HG03039 (cell line): ENCODE data around the gene MAPKAP1.
"Not testable (repeated sequence)": the region's sequence is repeated elsewhere in the genome, so short reads cannot be mapped to it uniquely, and the experiment has no call there.

Experiments used
- ATAC-seq: cut with Tn5 transposase; IDR thresholded peaks from one replicate; pipeline ENCODE4 v1.9.1; 2021; ENCODE audit warnings: mild to moderate bottlenecking, moderate library complexity; ENCODE audit not compliant: unreplicated experiment

MAPKAP1 gene

DNA sequence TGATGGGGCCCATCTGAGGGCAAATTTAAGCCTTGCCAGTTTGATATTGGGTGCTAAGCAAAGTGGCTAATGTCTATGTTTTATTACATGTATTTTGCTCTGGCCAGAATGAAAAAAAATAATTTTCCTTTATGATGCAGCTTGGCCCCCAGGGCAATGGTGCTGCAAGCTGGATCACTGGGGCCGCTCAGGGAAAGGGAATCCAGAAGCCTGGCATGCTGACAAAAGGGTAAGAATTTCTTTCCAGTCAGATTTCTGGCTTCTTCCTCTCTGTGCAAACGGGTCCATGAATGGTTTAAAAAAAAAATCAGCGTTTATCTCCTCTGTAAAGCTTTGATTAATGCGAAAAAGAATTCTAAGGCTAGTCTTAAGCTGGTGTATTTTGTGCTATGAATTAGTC lies 138.4 kb downstream of the MAPKAP1 start:
- no peak for ATAC-seq

DNA sequence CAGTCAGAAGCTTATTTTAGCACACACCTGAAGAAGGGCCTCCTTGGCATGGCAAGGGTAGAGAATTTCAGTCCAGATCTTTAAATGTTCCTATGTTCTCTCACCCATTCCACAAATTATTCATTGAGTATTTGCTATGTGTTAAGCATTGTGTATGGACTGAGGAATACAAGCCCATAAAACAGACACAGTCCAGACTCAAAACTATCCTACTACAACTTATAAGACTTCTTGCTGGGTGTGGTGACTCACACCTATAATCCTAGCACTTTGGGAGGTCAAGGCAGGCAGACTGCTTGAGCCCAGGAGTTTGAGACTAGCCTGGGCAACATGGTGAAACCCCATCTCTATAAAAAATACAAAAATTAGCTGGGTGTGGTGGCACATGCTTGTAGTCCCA lies 141.0 kb downstream of the MAPKAP1 start:
- not testable (repeated sequence) for ATAC-seq

DNA sequence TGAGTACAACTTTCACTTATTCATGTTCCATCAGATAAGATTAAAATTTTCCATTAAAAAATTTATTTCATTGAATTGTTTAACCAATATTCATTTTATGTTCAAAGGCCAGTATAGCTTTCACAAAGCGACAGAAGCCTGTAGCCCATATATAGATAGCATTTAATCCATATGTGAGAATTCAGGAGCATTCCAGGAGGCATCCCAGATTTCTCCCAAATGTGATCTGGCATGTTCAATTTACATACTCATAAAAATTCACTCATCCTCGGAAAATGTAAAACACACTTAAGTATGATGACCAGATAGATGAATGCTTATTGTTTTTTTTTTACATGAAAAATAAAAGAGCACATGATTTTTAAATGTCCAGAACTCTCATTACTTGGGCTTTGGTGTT lies 141.9 kb downstream of the MAPKAP1 start:
- no peak for ATAC-seq

DNA sequence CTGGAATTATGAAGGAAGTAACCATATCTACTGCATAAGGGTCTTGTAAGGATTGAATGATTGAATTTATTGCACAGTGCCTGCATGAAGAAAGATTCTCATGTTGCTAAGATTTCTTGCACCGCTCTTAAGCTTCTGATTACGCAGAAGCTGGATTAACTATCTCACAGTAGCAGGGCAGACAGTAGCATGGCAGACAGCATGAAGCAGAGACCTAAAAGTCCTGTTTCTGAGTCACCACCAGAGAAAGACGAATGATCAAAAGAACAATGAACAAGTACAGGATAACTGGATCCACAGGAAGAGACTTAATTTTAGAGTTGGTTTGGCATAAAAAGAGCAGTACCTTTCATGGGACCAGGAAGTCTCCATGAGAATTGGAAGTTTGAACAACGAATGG lies 142.4 kb downstream of the MAPKAP1 start:
- no peak for ATAC-seq

DNA sequence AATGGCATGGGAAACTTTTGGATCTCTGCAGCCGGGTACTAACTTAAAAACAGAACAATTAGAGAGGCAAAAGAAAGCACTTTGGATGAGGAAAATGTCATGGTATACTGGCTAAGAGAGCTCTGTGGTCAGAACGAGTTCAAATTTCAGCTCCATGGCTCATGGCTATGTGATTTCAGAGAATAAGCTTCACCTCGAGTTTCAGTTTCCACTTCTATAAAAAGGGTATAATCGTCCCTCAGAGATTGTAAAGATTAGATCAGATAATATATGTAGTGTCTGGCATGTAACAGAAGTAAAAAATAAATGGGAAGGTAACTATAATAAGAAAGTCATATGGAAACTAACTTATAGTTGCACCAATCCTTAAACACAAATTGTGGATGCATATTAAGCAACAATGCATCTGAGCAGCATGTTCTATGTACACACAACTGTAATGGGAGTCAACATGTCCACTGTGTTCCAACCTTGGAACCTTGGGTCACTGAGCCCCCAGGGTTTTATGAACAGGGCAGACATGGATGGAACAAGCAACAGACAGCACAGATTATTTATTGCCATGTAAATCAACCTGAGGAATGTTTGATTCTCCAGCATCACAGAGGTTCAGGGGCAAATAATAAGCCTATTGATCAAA lies 145.4 kb downstream of the MAPKAP1 start:
- peak; percentile 47 for ATAC-seq

DNA sequence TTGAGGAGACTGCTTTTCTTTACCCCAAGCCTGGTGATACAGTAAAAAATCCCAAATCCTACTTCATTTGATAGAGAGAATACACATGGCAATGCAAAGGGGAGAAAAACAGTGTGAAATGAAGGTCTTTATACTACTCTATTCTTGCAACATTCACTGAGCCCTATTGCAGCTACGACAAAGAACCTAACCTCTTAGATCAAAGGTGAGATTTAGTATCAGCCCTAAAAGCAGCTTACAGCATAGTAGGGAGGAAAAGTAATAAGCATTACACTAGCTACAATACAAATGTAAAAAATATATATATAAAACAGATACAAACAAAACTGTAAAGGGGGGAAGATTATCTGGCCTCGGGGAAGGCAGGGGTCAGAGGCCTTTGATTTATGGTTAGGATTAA lies 147.1 kb downstream of the MAPKAP1 start:
- ATAC-seq = no peak

DNA sequence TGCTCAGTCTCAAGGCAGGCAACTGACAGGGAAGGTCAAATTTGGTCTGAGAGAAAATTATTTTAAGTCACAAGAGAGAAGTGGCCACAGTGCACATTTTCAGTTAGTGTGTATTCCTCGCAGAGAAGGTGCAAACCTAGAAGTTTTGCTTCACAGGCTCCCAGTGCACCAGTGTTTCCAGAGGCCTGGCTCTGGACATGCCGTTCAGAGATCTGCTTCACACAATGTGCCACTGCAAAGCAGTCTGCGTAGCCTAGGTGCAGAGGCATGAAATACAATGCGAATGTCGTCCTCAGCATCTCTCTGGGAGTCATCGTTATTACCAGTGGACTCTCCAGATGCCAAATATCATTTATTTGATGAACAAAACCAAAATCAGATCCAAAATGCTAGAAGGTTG lies 147.8 kb downstream of the MAPKAP1 start:
- no peak for ATAC-seq

DNA sequence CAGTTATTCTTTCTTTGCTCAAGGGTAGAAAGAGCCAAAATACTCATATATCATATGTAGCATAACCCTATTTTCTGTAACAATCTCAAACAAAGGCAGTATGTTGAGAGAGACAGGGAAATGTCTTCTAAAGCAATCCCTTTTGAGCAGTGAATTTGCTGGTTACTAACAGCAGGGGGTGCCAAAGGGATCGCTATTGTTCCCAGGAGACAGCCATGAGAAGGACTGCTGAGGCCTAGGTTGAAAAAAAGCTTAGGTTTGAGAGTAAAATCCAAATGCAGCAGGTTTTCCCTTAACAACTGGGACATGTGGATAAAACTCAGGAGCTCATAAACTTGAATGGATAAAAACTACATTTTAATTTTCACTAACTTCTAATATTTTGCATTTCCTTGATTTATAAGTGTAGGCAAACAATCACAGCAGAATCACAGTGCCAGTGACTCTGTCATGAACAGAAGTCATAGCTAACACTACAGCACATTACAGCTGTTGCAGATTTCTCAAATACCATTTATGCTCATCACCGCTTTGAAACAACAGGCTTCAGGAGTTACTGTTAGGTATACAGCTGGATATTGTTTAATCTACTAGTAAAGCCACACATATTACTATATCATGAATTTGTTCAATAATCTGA lies 148.4 kb downstream of the MAPKAP1 start:
- ATAC-seq = no peak

DNA sequence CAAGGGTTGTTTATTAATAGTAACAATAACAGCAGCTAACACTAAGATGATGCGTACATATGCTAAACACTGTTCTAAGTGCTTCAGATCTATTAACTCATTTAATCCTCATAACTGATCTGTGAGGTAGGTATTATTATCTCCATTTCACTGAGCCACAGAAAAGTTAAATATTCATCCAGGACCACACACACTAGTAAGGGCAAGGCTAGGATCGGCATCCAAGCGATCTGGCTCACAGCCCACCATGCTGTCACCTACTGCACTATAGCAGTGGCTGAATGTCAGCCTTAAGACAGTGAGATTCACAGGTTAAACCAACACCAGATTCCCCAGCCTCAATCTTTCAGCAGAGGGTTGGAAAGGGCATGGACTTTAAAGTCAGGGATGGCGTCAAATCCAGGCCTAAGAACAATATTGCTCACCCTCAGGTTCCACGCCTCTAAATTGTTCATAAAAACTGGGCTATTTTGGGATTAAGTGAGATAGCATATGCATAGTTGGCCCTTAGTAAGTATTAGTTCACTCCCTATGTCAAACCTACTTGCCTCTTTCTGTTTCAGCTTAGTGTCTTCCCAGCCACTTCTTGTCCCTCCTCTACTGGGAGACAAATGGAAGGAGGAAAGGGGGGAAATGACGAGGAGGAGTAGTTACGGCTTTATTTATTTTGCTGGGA lies 150.8 kb downstream of the MAPKAP1 start:
- ATAC-seq = no peak

DNA sequence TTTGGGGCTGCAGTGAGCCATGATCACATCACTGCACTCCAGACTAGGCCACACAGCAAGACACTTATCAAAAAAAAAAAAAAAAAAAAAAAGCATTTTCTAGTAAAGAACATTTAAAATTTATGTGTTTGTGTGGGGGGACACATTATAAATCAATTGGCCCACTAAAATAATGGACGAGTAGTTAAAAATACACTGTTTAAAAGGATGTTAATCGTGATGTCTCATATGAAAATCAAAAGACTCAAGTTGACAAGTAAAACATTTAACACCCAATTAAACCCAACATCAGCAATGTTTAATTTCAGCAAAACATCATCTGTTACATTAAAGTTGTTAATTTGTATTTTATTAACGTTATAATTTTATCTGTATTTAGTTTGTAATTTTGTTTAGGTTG lies 152.3 kb downstream of the MAPKAP1 start:
- ATAC-seq = no peak

DNA sequence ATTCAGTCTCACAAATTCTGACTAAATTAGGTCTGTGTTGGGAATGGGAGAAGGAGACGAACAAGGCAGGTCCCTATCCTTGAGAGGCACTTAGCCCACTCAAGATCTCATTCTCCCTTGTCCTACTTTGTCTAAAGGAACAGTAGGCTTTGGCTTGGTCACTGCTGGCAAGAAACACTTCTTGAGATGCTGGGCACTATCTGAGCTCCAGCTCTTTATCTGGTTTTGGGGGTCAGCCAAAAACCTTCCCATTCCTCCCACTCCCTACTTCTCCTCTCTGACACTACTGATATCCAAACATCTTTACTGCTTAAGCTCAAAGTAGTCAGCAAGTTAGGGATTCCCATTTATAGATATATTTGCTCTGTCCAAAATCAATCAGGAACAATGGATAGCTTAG lies 155.2 kb downstream of the MAPKAP1 start:
- ATAC-seq = no peak

DNA sequence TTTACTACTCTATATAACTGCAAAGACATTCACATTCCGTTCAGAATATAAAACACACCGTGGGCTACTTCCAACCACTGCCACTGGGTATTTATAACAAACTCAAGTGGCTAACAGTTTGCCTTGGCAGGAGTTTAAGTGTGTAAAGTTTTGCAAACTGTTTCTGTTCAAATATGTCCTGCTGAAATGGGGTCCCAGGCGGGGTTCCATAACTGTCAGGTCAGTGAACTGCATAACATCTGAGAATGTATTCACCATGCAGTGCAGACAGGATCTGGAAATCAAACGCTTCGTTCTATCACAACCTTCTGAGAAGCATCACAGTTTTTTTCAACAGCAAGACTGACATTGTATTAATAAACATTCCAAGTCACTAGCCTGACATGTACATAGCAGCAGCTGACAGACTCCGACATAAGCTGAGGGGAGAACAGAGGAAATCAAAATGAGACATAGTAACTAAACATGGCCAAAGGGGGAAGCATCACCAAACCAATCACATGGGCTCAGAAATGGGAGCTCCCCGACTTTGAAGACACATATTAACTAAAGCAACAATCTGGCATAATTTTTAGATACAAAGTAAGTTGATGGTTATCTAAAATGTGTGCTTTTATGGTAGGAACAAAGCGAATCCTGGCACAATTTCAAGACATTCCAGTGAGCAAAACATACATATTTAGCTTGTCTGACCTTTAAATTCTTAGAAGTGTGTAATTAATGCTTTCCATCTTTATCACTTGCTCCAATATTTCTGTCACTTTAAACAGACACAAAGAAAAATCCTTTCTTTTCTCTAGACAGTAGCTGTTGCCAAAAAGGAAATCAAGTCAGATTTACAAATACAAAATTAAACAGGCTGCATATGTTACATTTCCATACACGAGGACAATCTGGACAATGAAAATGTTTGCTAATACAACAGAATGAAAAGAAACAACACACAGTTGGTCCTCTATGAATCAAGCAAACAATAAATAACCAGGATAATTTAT lies 156.8 kb downstream of the MAPKAP1 start:
- no peak for ATAC-seq

DNA sequence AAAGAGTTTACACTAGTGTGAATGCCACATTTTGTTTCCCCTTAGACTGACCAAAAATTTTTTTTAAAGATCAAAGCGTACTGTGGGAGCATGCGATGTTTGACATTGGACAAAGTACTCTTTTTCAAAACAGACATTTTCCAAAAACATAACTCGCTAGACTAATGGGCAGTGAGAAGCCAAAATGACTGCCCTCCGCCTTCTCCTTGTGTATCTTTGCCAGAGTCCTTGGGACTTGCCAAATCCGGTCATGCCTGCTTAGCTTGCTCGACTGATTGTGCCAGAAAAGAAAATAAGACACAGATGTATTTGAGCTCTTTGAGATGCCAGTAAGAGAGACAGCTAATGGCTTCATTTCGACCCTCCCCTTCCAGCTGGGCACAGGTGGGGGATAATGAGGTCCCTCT lies 157.5 kb downstream of the MAPKAP1 start:
- ATAC-seq = no peak

DNA sequence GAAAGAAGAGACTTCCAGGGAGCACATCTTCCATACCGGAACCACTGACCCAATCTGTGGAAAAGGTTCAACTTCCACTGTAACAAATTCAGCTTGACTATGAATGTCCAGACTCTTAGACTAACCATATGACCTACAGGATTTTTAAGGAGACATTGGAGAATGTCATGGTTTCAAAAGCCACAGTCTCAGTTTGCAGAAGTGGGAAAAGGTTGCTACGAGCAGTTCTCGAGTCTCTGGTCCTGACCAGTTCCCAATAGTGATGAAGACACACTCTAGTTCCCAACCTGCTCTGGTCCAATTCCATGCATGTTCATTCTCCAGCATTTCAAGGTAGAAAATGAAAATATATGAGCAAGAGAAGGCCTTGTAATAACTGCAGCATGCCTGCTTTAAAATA lies 158.0 kb downstream of the MAPKAP1 start:
- no peak for ATAC-seq

DNA sequence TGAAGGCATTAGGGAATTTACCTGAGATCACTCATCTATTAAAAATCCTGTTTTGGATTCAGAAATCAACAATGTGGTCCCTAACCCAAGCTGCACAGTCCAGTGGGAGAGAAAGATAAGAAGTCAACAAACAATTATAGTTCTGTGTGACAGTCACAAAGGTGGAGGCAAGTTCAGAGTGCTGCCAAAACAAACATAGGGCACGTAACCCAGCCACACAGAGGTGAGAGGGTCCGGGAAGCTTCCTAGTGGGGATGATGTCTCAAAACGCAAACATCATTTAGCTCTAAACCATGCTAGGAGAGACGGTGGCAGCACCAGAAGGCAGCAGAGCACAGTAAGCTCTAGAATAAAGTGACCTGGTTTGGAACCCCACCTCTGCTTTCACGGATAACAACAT lies 158.9 kb downstream of the MAPKAP1 start:
- no peak for ATAC-seq

DNA sequence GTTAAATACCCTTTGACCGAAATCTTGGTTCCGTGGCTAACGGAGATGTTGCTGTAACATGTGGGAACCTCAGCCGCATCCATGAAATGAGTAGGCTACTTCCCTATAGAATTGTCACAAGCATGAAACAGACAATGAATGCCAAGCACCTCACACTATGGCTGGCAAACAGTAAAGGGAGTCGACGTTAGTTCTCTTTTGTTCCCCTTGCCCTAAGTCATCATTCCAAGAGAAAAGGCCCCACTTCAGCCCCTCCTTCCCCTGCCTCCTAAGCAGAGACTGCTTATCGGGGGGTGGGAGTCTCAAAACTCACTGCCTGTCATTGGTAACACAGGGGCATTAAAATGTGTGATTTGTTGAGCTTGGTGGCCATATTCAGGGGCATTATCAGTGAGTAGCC lies 159.6 kb downstream of the MAPKAP1 start:
- no peak for ATAC-seq

DNA sequence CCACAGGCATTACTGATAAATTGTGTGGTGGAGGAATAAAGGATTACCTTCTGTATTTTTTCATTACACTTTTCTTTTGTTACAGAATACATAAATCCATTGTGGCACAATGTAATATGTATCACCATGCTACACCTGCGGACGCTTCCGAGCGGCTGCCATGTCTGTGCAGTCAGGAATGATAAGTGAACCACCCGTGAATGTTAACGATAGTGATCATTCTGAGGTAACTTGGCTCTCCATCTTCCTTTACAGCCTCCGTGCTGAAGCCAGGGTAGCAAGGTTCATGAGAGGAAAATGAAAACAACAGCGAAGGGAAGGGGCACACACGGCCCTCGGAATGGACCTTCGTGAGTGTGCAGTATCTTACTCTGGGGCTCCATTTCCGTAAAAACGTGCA lies 161.2 kb downstream of the MAPKAP1 start:
- ATAC-seq = no peak

DNA sequence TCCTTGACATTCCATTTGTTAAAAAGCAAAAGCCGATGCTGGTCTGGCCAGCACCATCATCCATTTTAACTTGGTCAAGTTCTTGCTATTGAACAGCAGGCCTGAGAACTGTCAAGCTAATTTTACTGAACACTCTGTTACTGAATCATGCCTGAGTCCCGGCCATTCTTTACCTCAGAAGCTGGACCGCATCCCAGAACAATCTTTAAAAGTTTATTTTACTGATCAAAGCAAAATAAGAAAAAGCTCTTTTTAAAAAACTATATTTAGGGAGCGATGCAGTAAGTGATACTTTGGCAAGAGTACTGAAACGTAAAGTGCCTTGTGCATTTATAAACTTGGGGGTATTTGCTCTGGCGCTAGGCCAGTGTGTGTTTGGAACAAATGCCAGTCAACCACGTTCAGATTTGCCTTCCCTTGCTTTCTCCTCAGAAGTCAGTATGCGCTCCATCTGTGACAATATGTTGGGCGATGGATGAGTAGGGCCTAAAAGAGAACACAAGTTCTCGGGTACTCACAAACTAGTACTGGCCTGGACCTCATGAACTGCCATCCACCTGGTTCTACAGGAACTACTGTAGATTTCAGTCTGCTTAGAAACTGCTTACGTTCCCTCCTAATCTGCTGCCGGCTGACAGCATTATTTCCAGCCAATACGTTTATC lies 161.9 kb downstream of the MAPKAP1 start:
- ATAC-seq = no peak

DNA sequence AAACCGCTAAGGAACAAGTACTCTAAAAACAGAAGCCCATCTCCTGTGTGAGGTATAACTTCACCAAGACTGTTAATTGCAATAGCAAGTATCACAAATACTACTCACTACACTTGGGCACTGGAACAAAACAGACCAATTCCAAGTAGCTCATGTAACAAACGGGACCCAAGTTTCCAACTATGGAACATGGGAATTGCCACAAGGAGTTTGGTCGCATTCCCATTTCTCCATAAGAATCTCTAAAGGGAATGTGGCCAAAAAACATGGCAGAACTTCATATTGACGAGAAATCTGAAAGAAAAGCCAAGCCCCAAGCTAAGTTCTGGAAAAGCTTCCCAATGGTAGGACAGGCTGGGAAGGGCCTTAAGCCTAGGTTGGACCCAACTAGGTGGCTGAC lies 162.5 kb downstream of the MAPKAP1 start:
- ATAC-seq = no peak

DNA sequence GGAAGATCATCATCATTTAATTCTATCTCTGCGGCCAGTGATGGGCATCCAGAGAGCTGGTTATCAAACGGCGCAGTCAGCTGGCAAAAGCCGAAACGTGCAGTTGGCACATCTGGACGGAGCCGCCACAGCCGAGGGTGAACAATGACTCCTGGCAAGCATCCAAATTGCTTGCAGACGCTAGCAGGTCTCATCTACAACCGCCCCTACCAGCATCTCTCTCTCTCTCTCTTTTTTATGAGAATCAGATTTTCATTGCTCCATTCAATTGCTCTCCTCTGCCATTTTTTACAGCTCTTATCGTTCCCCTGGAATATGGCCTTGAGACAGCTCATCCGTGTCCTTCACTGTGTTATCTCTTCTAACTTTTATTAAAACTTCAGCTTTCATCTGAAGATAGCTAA lies 165.2 kb downstream of the MAPKAP1 start:
- ATAC-seq = no peak

DNA sequence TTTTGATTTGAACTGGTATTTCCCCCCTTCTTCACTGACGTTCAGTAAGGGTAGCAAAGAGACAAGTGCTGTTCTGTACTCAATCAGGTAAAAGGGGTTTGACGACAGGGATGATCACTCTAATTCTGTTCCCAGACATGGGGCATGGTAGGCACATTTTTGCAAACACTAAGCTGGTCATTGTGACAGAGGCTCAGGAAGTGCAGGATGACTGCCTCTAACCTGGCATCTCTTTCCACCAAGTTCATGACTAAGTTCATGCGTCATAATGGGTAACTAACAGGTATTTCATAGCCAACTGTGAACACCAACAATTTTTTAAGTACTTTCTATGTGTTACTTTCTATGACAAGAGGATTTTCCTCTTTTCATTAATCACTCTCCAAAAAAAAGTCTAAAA lies 166.5 kb downstream of the MAPKAP1 start:
- ATAC-seq = no peak
